ENCODE data around the gene MROH7.

- TF ChIP-seq CTCF (IDR thresholded peaks at IDR 0.05), result no peak
- TF ChIP-seq POLR2A (IDR thresholded peaks at IDR 0.05), result no peak
Observed at GRCh38 chr1:54738244-54738643, 96.7 kb downstream of the MROH7 start.
